NB4 (cell line): ENCODE measurements around the gene OSBPL2.

ENCODE experiments used
- CTCF ChIP-seq: IDR thresholded peaks from one replicate; pipeline ENCODE4 v1.5.1; 2012; ENCODE audit warnings: low read depth, low read length
- POLR2A ChIP-seq: IDR thresholded peaks from 2 replicates; pipeline ENCODE4 v1.6.1; 2011; ENCODE audit warnings: mild to moderate bottlenecking; ENCODE audit not compliant: insufficient read length; ENCODE audit errors: extremely low read depth

GRCh38 chr20:62303340-62304226 lies 65.3 kb downstream of the OSBPL2 start:
- TF ChIP-seq CTCF (no peak), POLR2A (no peak)
